Activated CD4-positive, alpha-beta T cell treated with anti-CD3 and anti-CD28 coated beads for 48 hours (primary cell): Measurements from ENCODE around the gene DYRK1B.
"Not testable (repeated sequence)": the region's sequence is repeated elsewhere in the genome, so short reads cannot be mapped to it uniquely, and the experiment has no call there.

ENCODE experiments used
- DNase-seq: peaks from one replicate; pipeline ENCODE4 v3.0.0-alpha.2; 2020

The DYRK1B gene

DNA sequence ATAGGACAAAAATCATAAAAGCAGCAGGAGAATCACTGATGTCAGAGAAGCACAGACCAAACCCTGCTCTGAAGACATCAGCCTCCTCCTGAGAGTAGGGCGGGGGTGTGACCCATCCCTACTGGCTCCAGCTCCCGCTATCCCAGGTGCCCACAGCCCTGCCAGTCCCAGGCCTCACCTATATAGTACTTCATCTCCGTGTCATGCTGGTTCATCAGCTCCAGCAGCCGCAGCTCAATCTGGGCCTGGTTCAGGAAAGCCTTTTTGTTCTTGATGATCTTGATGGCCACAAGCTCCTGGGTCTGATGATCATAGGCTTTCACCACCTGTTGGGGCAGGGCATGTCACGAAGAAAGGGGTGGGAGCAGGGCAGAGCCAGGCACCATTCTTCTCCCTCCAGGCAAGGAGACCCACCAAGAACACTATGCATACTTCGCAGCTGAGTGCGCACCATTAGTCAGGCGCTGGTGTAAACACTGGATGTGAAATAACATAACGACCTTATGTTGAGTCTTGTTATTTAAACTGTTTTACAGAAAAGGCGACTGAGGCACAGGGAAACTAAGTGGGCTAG is 4.2 kb downstream of the DYRK1B start:
- DNase-seq = no peak

DNA sequence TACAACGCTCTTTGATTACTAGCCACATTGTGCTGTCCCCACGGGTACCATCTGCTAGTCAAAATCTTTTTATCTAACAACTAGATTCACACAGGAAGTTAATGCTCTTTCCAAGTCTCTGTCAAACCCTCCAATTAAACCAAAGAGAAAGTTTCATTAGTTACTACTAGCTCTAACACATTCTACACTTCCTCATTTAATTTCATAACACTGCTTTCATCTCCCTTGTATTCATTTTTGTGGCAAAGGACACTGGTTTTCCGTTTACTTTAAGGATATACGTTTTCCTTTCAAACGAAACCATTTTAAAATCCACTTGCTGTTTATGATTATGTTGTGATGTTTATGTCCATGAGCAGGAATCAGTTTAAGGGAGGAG is 5.3 kb downstream of the DYRK1B start:
- DNase-seq = no peak

DNA sequence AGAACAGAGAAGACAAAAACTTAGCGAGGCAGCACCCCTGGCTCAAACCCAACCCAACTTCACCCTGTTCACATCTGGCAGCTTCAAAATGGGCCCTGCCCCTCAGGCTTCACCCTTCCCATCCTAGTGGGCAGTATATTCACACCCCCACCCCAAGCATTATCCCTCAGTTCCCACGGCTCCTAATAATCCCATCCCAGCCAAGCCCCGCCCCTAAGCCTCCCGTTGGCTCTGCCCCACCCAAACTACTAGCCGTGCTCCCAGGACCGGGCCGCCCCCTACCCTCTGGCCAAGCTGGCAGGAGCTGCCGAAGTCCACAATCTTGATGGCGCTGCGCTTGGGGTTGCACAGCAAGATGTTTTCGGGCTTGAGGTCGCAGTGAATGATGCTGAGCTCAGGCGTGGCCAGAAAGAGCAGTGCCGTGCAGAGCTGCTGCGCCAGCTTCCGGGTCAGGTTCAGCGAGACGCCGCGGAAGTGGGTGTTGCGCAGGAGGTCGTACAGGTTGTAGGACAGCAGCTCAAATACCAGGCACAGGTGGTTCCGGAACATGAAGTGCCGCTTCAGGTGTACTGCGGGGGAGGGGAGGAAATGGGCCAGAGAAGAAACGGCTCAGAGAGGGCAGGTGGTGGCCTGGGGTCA is 5.8 kb downstream of the DYRK1B start:
- no peak for DNase-seq

DNA sequence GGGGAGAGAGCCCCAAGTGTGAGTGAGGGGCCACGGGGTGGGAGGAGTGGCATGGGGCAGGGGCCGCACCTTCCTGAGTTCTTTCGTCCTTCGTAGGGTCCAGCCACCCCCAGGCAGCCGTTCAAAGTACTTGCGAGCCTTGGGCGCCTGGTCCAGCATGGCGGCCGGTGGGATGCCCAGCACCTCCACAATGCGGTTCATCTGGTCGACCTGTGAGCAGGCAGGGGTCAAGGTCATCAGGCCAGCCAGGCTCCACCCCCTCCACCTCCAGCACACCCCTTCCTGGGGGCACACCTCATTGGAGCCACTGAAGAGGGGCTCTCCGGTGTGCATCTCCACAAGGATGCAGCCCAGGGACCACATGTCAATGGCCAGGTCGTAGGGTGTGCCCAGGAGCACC is 6.7 kb downstream of the DYRK1B start:
- no peak for DNase-seq

DNA sequence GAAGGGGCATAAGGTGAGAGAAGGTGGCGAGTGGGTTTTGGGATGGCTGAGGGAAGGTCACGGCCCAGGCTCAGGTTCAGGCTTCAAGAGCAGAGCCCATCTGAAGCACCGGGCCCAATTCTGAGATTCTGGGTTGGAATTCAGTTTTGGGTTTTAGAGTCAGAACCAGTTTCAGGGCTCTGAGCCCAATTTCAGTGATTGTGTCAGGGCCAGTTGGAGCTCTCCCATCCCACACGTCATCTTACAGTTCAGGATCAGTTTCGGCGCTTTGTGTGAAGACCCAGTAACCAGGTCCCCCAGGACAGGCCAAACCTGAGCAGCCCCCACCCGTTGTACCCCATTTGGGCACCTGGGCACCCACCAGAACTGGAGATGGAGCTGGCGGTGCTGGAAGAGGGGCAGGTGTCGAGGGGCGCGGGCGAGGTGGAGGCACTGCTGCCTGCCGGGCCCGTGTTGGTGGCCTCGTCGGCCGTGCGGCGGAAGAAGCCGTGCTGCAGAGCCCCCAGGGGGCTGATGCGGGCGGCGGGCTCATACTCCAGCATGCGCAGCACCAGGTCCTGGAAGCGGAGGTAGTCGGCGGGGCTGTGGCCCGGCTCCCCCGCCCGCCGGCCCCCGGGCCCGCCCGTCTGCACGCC is 7.5 kb downstream of the DYRK1B start:
- DNase-seq = no peak

DNA sequence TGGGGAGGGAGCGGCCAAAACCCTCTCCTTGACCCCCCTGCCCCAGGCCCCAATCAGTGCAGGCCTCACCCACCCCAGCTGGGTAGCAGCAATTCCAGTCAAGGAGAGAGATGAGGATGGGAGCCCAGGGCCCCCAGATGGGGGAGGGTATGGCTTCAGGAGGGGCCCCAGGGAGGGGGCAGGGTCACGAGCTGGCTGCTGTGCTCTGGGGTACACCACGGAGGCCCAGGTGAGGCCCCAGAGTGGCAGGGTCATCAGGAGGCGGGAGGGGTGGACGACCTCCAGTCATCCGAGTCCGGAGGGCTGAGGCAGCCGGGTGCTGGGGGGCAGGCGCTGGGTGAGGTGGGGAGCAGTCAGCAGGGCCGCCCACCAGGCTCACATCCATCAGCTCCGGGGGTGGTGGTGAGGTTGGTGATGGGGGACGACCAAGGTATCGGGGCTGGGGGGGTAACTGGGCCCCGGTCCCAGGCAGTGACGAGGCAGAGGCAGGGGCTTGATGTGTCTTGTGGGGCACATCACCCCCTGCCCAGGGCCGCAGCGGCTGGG is 8.4 kb downstream of the DYRK1B start:
- no peak for DNase-seq

DNA sequence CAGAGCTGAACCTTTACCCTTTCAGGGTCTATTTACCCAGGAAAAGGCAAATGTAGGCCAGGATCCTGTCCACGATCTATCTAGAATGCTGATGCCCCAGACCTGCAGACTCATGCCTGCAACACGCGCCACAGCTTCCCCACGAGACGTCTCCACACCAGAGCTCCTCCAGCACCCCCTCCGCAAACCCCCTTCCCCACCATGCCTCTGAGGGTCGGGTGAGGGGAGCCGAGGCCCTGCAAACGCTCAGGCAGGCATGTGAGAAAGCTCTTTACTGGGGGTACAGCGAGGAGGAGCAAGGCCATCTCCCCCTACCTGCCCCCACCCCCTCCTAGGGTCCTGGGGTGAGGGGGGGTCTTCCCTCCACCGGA is 8.9 kb downstream of the DYRK1B start:
- no peak for DNase-seq

DNA sequence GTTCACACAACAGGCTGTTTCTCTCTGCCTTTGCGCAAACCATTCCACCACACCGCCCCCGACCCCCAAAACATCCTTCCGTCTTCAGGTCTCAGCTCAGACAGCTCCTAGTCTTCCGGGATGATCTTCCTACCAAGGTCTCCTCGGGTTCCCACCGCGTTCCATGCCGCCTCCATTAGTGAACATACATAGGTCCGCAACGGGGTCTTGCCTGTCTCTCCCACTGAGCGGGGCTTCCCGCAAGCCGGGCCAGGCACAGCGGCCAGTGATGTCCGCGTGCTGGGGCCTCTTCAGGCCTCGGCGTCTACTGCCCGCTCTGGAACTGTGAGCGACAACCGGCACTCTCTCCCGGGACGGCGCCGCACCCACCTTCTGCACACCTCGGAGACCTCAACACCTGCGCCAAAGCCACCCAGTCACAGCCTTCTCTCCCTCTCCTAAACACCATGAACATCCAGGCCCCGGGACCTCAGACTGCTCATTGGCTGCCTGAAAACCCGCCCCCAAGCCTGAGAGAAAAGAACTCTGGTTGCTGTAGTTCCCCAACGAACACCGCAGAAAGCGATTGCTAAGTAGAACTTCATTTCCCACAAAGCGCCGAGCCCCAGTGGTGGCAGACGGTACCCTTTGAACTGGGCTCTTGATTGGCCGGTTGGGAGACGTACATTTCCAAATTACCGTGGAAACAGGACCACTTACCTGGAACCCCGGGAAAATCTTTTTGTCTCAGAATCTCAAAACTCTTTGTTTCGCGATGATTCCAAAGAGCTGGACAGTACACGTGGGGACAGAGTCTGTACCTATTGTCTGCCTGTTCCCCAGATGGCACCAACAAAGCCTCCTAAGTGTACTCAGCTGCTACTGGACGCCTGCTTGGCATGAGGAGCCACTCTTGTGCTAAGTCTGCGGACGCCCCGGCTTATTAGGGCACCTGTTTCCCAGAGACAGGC is 9.5 kb downstream of the DYRK1B start:
- peak; percentile 91 for DNase-seq

DNA sequence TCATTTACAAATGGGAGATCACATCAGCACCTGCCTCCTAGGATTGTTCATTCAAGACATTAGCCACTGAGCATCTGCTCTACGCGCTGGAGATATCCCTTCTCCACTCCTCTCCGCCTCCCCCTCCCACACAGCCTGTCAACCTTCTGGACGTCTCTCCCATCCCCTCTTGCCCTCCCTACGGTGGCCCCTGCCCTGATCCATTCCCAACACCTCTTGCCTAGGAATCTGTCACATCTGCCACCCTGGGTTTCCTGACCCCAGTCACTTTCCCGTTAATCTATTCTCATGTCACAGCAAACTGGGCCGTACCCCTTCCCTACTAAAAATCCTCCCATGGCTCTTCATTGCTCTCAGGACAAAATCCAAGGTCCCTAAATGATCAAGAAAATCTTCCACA is 10.3 kb downstream of the DYRK1B start:
- DNase-seq = no peak

DNA sequence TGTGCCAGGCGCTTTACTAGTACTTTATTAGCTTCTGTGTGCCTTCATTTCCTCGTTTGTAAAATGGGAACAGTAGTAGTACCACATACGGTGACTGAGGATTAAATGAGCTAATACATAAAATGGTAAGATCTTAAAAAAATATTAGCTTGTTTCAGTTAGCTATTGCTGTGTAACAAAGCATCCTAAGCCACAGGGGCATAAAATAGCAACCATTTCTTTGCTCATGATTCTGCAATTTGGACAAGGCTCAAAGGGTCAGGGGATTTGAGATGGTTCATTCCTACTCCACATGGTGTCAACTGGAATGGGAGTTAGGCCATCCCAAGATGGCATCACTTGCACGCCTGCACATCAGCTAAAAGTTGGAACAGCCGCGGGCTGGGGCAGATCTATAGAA is 13.3 kb downstream of the DYRK1B start:
- DNase-seq = no peak

DNA sequence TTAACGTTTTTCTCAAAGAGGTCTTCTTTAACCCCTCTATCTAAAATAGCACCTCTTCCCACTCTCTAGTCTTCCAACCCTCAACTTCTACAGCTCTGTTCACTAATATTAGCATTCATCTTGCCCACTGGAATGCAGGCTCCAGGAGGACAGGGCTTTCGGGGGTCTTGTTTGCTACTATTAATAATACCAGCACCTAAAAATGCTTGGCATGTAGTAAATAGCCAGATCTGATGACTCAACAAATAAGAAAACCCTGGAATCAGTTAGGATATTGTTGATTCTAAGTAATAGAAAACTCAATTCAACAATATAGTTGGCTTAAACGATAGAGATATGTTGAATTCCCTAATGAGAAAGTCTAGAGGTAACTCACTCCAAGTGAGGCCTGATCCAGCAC is 14.2 kb downstream of the DYRK1B start:
- no peak for DNase-seq

DNA sequence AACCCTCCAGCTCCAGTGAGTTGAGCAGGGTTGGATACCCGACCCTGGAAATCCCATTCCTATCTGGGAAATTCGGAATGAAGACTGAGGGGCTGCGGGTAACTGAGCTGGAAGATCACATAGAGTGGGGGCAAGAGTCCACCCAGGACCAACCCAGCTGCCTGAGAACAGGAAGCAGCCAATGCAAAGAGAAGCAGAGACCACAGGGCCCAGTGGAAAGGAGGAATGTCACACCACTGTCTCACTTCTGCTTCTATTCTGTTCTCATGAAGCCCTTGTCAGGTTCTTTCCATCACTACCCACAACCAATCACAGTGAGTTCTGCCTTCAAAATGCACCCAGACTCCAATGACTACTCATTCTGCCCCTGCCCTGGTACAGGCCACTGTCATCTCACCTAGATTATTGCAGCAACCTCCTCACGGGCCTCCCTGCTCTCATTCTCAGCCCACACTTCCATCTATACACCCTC is 15.3 kb downstream of the DYRK1B start:
- no peak for DNase-seq

DNA sequence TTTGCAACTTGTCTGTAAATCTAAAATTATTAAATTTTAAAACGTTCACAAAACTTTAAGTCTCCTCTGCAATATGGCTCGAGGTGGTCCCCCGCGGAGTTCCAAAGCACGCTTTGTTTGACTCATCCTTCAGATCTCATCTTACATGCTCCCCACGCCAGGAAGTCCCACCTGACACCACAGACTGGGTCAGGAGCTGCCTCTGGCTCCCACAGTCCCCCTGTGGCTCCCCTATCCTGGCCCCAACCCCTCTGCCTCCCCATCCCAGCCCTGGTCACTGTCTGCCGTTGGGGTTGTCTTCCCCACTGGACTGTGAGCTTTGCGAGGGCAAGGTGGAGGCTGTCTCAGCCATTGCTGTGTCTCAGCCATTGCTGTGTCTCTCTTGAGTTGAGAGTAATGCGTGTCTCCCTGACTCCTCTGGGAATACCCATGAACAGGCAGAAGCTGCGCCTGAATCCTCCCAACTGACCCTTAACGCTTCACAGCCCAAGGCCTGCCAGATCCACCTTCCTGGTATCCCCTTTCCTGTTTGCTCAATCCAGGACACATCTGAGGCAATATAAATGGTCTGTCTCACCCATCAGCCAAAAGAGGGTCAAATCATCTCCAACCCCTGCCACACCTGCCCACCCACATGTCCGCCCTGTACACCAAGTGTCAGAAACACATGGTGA is 15.9 kb downstream of the DYRK1B start:
- DNase-seq = no peak

DNA sequence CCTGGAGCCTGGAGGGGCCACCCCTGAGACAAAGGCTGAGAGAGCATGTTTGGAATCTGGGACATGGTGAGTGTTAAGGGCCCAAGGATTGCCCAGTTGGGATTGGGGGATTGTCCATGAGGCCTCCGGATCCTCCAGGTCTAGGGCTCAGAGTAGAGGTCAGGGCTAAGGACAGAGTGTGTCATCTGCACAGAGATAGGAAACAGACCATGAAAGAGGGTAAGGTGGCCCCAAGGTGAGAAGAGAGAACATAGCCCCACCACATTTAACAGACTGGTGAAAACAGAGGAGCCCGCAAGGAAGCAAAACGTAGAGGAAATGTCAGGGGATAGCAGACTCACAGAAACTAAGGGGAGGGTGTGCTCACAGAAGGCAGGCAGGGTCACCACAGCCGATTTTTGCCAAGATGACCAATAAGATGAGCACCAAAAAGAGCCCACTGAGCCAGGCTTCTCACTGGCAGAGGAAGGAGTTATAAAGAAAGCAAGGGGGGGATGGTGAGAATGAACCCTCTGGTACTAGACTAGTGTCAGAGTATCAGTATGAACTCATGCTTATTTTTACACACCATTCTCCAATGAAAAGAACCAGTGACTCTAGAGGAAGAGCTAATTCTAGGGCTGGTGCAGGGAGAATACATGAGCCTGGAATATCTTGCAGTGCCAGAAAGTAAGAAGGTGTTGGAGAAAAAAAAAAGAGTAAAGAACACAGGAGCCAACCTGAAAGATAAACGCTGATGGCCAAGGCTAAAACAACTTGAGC is 17.5 kb downstream of the DYRK1B start:
- DNase-seq = no peak

DNA sequence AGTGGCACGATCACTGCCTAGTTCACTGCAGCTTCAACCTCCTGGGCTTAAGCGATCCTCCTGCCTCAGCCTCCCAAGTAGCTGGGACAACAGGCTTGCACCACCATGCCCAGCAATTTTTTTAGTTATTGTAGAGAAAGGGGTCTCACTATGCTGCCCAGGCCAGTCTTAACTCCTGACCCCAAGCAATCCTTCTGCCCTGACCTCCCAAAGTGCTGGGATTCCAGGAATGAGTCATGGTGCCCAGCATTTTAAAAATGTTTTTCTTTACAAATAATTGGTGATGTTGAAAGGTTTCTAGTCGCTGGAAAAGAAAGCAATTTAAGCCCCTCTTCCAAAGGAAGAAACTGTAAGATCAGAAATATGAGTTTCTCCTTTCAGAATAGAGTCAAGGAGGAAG is 19.4 kb downstream of the DYRK1B start:
- no peak for DNase-seq

DNA sequence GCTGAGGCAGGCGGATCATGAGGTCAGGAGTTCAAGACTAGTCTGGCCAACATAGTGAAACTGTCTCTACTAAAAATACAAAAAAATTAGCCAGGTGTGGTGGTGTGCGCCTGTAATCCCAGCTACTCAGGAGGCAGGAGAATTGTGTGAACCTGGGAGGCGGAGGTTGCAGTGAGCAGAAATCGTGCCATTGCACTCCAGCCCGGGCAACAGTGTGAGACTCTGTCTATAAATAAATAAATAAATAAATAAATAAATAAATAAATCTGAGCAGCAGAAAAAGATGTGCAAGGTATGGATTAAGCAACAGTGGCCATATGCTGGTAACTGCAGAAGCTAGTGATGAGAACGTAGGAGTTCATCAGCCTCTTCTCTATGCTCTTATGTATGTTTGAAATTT is 19.9 kb downstream of the DYRK1B start:
- not testable (repeated sequence) for DNase-seq

DNA sequence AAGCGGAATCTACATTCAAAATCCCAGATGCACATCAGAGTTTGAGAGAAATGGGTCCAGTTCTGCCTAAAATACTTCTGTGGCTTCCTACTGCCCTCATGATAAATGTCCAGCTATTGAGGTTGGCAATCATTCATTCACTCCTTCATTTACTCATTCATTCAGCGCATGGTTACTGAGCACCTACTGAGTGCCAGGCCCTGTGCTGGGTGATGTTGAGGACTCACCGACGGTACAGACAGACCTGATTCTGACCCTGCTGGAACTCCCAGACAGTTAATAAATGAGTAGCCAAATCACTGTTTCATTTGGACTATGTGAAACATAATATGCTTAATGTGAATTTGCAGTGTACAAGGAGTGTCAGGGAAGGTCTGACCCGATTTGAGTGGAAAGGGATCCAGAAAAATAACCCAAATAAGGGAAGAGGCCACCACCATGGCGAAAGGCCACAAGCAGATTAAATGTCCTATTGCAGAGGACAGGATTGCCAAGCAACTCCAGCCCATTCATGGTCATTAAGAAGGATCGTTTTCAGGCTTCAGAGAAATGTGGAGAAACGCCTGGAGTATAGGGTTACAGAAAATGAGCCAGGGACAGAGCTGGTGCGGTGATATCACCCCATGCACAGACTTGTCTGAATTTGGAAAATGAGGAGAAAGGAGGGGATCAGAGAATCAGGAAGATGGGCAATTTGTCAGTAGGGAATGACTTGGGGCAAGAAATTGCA is 20.5 kb downstream of the DYRK1B start:
- no peak for DNase-seq

DNA sequence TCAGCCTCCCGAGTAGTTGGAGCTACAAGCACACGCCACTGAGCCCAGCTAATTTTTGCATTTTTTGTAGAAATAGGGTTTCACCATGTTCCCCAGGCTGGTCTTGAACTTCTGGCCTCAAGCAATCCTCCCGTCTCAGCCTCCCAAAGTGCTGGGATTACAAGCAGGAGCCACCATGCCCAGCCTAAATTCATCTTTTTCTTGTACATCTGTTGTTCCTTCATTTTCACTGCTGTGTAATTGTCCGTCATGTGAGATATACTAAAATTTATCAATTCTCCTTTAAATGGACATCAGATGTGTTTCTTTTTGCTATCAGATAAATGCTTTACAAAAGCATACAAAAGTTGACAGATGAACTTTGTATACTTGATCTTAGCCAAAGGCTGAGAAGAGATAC is 22.9 kb downstream of the DYRK1B start:
- DNase-seq = no peak

DNA sequence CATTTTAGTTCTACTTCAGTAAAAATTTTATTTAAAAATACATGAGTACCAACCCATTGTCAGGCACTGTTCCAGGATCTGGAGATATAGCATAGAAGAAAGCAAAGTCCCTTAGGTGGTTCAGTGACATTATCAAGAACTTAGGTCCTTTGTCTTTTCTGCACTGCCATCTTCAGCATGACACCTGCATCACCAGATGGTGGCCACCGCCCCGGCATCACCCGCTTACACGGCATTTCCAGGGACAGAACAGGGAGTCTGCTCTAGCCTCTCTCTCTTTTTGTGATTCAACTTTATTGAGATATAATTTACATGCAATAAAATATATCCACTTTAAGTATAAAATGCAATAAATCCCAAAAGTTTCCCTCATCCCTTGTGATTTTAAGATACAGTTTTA is 23.5 kb downstream of the DYRK1B start:
- DNase-seq = no peak

DNA sequence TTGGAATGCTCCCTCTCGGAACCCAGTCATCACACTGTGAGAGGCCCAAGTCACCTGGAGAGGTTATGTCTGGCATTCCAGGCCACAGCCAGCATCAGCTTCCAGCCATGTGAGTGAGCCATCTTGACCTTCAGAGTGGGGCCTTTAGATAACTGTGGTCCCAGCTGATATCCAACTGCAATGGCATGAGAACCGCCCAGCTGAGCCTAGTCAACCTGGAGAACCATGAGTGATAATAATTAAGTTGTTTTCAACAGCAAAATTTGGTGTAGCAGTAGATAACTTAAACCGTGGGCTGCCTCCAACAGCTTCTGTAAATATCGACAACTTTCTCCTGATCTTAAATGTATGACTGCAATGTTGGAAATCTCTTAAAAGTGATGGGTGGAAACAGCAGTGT is 24.6 kb downstream of the DYRK1B start:
- no peak for DNase-seq

DNA sequence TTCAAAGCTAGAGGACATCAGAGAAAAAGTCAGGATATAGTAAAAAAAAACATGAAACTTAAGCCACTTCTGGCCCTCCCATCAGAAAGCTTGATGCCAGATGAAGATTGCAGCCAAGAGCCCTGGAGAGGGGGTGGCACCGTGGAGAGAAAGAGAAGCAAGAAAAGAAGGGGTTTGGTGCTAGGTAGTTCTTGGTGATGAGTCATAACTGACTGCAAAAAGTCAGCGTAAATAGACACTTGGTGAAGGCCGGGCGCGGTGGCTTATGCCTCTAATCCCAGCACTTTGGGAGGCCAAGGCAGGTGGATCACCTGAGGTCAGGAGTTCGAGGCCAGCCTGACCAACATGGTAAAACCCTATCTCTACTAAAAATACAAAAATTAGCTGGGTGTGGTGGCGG is 25.3 kb downstream of the DYRK1B start:
- DNase-seq = not testable (repeated sequence)
